GM21825 (cell line): Measurements from ENCODE around the gene PSMD11.
"Not testable (repeated sequence)": the region's sequence is repeated elsewhere in the genome, so short reads cannot be mapped to it uniquely, and the experiment has no call there.

Experiments used
- ATAC-seq: cut with Tn5 transposase; IDR thresholded peaks from one replicate; pipeline ENCODE4 v1.9.1; 2021; ENCODE audit warnings: mild to moderate bottlenecking, moderate library complexity; ENCODE audit not compliant: unreplicated experiment

Gene PSMD11

GRCh38 chr17:32510466-32510865, 66.2 kb downstream of the PSMD11 start:
- no peak for ATAC-seq

GRCh38 chr17:32512328-32512727, 68.0 kb downstream of the PSMD11 start:
- ATAC-seq, result no peak

- no peak for ATAC-seq
Measured at GRCh38 chr17:32513579-32513978, 69.3 kb downstream of the PSMD11 start.

DNA sequence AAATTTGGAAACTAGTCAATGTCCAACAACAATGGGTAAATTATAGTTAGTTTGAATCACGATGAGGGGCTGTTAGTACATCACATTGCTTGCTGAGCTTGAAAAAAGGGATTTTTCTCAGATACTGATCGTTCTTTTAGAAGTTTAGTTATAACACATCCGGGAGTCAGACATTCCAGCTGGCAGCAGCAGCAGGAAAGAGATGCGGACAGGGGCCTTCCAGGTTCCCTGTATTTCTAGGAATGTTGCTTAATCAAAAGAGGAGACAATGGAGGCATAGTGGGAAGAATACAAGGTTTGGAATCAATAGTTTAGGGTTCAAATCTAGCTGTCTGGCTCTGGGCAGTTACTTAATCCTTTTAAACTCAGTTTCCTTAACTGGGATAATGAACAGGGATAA, 70.3 kb downstream of the PSMD11 start:
- ATAC-seq, result no peak

- no peak for ATAC-seq
Measured at GRCh38 chr17:32515677-32516383, 71.5 kb downstream of the PSMD11 start.

GRCh38 chr17:32516450-32516849, 72.1 kb downstream of the PSMD11 start:
- no peak for ATAC-seq

- no peak for ATAC-seq
Measured at GRCh38 chr17:32516940-32517701, 72.8 kb downstream of the PSMD11 start.

GRCh38 chr17:32517982-32518381, 73.7 kb downstream of the PSMD11 start:
- ATAC-seq, result no peak

DNA sequence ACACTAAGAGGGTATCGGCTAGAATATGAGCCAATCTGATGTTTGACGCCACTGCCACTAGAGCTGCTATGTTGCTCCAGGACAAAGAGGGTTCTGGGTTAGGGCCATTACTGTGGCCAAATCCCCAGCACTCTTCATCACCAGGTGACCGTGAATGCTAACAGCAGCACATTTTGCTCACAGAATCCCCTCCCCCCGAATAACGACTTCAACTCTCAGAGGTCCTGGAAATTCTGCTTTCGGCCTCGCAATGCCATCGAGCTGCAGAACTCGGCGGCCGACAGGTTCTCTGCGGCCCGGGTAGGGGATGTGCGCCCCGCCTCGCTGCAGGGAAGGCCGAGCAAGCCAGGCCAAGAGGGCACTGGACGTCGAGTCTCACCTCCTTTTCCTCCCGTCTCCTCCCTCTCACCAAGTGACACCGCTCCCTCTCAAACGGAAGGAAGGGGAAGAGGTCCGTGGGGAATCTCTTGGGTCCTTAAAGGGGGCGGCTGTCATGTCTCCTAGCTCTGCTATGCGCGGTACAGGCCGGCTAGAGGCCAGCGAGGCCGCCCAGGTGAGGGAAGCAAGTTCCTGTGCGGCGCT, 74.4 kb downstream of the PSMD11 start:
- no peak for ATAC-seq

- peak; percentile 30 for ATAC-seq
Measured at GRCh38 chr17:32519228-32520103, 75.2 kb downstream of the PSMD11 start.

DNA sequence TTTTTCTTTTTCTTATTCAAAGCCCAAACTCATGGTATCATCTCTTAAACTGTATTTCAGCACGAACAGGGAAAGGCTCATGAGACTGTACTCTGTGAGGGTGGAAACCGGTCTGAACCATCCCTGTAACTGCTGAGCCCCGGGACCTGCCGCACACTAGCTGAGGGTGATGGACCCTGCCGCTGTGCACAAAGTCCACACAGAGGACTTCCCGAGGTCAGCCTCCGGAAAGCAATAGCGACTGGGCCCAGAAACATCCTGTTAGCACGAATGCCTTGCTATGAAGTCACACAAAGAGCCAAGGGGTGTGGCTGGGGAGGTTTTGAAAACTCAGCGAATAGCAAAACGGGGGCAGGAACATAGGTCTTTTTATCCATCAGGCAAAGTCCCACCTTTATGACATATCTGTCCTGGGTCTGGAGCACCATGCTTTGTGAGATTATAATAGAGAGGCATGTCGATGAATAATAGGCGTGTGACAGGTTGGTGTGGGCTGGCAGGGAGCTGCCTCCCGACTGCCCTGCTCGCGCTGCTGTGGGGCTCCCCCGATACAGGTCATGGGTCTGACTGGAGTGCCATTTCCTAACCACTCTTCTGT, 75.9 kb downstream of the PSMD11 start:
- no peak for ATAC-seq

- no peak for ATAC-seq
Measured at GRCh38 chr17:32520737-32521404, 76.6 kb downstream of the PSMD11 start.

GRCh38 chr17:32523017-32523680, 78.8 kb downstream of the PSMD11 start:
- peak; percentile 42 for ATAC-seq

GRCh38 chr17:32523827-32524552, 79.7 kb downstream of the PSMD11 start:
- peak; percentile 44 for ATAC-seq

GRCh38 chr17:32524553-32524880, 80.2 kb downstream of the PSMD11 start:
- ATAC-seq, result not testable (repeated sequence)

DNA sequence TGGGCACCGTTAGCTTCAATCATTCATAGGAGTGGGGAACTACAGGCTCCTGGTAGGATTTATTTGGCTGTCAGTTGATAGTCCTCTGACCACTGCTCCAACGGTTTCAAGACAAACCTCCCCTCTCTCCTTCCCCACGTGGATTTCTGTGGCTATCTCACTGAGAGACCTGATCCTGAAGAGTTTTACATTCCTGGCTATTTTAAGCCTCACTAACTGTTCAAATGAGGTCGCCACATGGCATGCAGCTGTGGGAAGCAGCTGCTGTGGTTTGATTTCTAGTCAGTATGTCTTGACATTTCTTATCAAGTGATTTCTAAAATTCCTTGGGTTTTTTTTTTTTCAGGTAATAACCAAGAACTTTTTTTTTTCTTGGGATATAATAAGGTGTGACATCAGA, 80.8 kb downstream of the PSMD11 start:
- no peak for ATAC-seq

DNA sequence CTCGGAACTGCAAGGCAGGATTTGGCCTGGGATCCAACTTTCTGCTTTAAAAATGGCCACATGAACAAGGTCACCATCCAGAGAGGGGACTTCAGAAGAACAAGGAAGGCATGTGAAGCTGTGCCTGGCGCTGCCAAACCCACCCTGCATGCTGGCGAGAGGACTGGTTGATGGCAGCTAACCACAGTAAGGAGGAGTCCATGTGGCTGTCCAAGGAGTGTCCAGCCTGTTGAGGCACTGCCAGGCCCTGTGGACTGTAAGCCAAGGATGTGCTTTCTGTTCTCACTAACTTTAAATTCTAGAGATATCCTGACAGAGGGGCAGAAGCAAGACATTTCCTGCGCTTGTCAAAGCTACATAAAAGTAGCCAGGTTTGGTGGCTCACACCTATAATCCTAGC, 82.8 kb downstream of the PSMD11 start:
- no peak for ATAC-seq

- ATAC-seq, result no peak
Measured at GRCh38 chr17:32528825-32529224, 84.5 kb downstream of the PSMD11 start.

DNA sequence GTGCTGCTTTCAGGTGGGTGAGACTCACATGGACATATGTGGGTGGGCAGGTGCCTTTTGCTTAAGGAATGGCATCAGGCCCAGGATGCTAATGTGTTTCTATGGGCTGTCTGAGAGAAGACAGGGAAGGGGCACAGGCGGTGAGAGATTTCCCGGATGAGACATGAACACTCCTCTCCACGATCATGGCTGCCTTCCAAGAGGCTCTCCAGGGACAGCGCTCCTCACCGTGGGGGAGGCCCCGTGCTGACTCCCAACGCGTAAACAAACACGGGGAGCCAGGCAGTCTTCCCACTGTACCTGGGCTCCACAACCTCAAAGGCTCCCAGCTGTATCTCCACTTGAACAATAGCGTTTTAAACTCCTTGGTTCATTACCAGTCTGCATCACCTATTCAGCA, 85.3 kb downstream of the PSMD11 start:
- no peak for ATAC-seq
